Germinal center (tissue), 1 donor: ENCODE data around the gene CBX8.

ENCODE experiments used
- DNase-seq: peaks from one replicate; pipeline ENCODE4 v3.0.0; 2012; ENCODE audit warnings: mixed read lengths, low spot score

Gene CBX8

DNA sequence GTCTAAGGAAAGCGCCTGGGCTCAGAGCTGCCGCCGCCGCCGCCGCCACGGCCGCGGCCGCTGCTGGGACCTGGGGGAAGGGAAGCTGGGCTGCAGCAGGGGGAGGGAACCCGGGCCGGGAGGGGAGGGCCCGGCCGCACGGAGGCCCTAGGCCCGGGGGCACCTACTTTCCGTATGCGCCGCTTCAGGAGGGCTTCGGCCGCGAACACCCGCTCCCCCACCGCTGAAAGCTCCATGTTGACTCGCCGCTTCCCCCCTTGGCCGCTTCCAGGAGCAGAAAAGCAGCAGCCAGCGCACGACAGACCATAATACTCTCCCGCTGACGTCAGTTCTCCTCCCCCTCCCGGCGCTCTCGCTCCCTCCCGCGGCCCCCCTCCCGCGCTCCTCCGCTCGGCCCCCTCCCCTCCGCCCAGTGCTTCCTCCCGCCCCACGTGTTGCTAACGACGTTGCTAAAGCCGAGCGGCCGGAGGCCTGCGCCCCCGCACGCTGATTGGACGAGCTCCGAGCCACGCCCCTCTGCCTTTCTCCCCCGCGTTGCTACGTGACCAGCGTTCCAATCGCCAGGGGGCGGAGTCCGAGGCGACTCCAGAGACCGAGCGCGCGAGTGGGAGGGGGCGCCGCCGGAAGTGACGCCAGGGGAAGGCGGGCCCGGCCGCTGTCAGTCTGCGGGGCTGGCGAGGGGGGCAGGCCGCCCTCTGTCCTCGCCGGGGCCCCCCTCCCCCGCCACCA is at the start of gene CBX8:
CBX8 (minus strand) TSS at position 315 of the 729 bp plus-strand sequence; CDS start at position 236, 79 bp downstream.
- DNase-seq: peak; percentile 99

DNA sequence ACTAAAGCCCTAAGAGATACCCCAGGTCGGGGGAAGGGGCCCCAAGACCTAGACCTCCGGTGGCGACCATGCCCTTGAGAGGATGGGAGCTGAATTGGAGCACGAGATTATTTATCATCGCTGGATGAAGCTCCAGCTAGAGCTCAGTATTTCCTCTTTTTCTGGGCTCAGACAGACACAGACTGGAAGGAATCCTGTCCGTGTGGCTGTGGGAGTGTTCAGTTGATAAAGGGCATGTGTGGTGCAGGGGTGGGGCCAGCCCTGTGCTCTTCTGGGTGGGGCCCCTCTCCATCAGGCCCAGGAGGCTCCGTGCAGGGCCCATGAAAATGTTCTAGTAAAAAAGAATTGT is 48.7 kb upstream of the CBX8 start:
- DNase-seq: no peak

DNA sequence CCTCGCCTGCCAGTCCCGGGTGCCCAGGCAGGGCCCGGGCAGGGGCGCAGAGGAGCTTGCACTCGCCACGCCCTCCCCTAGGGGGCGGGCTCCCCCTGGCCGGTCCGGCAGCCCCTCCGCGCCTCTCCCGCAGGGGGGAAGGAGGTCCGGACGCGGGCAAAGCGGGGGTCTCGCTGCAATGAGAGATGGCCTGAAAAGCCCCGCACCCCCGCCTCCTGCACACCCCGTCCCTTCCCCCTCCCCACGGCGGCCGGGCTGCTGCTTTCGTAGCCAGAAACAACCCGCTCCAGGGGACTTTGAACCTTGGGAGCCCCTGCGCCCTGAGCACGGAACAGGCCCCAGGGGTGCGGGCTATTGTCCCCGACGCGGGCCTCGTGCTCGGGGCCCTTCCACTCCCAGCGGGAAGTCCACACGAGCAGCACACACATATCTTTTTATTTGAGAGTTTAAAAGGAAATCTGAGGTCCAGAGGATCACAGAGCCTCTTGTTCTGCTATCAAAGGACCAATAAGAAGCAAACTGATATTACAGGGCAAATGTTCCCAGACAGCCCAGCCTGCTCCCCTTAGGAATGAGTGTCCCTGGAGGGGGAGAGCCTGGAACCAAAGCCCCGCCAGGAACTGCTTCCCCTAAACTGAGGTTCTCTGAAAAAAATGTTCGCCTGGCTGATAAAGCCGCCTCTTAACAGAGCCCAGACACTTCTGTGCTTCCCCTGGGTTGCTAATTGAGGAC is 48.2 kb upstream of the CBX8 start:
- peak; percentile 86 for DNase-seq

DNA sequence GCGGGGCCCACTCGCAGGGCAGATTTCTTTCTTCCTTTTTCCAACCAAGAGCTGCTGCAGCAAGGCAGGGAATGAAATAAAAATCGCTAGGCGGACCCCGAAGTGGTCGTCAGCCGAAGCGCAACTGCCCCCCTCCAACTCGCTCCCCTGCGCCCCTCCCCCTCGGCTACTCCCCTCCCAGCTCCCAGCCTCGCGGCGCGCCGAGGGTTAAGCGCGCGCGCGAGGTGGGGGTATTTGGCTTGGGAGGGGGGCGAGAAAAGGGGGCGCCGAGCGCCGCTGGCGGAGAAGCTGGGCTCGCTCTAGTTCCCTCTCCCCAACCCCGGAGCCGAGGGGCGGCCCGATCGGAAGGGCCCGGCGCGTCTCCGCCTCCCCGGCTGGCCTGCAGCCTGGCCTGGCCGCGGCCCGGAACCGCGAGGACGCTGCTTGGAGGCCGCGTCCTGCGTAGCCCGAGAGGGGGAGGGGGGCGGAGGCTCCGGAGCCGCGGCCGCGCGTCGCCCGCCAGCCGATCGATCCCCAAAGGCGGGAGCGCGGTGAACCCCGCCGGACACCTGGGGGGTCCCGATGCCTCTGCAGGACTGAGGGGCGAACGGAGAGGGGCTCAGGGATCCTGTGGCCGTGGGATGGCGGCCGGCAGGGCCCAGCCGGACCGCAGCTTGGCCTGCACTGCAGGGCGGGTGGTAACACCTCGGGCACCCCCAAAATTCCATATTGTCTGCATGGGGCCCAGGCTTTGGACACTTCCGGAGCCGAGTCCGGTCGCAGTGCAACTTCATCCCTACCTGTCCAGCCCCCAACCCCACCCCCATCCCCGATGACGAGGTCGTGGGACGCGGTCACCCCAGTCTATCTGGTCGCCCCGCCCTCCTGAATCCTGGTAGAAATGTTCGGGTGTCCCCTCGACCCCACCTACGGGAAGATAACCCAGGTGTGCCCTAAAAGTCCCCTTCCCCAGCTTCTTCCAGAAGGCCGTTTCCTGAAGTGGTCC is 47.2 kb upstream of the CBX8 start:
- no peak for DNase-seq

DNA sequence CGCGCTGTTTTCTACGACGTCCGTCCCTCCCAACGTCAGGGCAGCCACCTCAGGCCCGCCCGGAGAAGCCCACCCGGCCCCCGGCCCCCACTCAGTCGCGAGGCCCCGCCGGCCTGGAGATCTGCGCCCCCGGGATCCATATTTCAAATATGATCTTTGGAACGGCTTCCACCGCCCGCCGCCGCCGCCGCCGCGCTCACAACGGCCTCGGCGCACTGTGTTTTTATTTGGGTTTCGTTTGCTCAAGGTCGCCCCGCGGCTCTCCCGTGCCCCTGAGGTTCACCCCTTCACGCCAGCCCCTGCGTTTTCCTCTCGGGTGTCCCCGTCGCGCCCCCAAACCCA is 46.6 kb upstream of the CBX8 start:
- no peak for DNase-seq

DNA sequence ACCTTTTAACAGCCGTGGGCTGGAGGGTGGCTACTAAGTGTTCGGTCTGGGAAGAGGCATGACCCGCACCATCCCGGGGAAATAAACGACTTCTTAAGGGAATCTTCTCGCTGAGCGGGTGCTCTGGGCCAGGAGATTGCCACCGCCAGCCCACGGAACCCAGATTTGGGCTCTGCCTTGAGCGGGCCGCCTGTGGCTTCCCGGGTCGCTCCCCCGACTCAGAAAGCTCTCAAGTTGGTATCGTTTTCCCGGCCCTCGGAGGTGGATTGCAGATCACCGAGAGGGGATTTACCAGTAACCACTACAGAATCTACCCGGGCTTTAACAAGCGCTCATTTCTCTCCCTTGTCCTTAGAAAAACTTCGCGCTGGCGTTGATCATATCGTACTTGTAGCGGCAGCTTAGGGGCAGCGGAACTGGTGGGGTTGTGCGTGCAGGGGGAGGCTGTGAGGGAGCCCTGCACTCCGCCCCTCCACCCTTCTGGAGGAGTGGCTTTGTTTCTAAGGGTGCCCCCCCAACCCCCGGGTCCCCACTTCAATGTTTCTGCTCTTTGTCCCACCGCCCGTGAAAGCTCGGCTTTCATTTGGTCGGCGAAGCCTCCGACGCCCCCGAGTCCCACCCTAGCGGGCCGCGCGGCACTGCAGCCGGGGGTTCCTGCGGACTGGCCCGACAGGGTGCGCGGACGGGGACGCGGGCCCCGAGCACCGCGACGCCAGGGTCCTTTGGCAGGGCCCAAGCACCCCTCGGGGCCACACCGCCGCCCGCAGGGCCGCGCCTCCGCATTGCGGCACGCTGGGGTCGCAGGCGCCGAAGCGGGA is 46.0 kb upstream of the CBX8 start:
- DNase-seq: no peak

DNA sequence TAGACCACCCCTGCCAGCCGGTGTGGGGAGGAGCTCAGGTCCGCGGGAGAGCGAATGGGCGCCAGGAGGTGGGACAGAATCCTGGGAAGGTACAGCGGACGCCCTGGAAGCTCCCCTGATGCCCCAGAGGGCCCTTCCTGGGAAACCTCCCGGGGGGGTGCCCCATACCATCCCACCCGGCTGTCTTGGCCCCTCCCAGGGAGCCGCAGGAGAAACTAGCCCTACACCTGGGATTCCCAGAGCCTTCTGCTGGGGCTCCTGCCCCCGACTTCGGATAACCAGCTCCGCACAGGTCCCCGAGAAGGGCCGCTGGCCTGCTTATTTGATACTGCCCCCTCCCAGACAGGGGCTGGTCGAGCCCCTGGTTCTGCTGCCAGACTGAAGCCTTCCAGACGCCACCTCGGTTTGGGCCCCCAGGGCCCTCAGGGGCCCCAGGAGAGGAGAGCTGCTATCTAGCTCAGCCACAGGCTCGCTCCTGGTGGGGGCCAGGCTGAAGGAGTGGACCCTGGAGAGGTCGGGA is 45.3 kb upstream of the CBX8 start:
- DNase-seq: no peak

DNA sequence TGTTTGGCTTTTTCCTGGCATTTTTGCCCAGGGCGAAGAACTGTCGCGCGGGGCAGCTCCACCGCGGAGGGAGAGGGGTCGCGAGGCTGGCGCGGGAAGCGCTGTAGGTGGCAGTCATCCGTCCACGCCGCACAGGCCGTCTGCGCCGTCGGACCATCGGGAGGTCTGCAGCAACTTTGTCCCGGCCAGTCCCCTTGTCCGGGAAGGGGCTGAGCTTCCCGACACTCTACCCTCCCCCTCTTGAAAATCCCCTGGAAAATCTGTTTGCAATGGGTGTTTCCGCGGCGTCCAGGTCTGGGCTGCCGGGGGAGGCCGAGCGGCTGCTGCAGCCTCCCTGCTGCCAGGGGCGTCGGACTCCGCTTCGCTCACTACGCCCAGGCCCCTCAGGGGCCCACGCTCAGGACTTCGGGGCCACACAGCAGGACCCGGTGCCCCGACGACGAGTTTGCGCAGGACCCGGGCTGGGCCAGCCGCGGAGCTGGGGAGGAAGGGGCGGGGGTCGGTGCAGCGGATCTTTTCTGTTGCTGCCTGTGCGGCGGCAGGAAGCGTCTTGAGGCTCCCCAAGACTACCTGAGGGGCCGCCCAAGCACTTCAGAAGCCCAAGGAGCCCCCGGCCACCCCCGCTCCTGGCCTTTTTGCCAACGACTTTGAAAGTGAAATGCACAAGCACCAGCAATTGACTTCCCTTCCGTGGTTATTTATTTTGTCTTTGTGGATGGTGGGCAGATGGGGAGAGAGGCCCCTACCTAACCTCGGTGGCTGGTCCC is 44.7 kb upstream of the CBX8 start:
- no peak for DNase-seq

DNA sequence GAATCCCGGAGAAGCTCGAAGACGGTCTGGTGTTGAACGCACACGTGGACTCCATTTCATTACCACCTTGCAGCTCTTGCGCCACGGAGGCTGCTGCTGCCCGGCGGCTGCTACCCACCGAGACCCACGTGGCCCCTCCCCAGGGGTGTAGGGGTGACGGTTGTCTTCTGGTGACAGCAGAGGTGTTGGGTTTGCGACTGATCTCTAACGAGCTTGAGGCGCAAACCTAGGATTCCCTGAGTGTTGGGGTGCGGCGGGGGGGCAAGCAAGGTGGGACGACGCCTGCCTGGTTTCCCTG is 44.1 kb upstream of the CBX8 start:
- DNase-seq: no peak

DNA sequence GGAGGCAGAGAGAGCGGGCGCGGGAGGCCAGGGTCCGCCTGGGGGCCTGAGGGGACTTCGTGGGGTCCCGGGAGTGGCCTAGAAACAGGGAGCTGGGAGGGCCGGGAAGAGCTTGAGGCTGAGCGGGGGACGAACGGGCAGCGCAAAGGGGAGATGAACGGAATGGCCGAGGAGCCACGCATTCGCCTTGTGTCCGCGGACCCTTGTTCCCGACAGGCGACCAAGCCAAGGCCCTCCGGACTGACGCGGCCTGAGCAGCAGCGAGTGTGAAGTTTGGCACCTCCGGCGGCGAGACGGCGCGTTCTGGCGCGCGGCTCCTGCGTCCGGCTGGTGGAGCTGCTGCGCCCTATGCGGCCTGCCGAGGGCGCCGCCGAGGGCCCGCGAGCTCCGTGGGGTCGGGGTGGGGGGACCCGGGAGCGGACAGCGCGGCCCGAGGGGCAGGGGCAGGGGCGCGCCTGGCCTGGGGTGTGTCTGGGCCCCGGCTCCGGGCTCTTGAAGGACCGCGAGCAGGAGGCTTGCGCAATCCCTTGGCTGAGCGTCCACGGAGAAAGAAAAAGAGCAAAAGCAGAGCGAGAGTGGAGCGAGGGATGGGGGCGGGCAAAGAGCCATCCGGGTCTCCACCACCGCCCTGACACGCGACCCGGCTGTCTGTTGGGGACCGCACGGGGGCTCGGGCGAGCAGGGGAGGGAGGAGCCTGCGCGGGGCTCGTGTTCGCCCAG is 43.6 kb upstream of the CBX8 start:
- no peak for DNase-seq

DNA sequence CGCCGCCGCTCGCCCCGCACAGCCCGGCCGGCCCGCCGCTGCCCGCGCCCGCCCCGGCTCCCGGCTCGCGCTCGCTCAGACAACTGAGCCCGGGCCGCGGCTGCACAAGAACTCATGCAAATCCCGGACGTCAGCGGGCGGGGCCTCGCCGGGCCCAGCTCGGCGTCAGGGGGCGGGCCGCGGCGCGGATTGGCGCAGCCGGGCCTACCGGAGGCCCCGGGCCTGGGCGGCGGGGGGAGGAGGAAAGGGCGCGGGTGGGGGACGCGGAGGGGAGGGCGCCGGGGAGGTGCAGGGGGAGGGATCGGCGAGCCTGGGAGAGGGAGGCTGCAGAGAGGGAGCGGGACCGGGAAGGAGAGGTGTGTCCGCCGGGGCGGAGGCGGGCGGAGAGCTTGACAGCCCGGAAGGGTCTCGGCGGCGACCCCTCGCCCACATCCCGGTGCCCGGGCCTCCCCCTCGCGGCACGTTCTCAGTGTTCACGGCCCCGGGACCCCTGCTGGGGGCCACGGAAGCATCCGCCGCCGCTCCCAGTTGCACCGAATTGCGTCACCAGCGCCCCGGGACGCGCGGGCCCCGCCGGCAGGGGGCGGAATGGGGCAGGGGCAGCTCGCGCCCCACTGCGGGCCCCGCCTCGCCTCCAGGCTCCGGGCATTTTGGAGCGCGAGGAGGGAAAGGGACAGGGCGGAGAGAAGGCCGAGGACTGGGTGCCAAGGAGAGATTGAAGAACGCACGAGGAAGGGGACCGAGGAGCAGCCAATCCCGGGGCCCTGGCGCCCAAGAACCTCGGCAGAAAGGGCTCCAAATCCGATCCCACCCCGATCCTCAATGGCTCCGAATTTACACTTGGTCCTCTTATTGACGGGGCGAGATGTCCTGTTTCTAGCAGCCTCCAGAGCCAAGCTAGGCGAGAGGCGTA is 42.7 kb upstream of the CBX8 start, which contains the start of gene CBX4:
CBX4 (minus strand) TSS at position 85 of the 913 bp plus-strand sequence. CDS start 189 bp downstream, outside the sequence.
- peak; percentile 94 for DNase-seq

DNA sequence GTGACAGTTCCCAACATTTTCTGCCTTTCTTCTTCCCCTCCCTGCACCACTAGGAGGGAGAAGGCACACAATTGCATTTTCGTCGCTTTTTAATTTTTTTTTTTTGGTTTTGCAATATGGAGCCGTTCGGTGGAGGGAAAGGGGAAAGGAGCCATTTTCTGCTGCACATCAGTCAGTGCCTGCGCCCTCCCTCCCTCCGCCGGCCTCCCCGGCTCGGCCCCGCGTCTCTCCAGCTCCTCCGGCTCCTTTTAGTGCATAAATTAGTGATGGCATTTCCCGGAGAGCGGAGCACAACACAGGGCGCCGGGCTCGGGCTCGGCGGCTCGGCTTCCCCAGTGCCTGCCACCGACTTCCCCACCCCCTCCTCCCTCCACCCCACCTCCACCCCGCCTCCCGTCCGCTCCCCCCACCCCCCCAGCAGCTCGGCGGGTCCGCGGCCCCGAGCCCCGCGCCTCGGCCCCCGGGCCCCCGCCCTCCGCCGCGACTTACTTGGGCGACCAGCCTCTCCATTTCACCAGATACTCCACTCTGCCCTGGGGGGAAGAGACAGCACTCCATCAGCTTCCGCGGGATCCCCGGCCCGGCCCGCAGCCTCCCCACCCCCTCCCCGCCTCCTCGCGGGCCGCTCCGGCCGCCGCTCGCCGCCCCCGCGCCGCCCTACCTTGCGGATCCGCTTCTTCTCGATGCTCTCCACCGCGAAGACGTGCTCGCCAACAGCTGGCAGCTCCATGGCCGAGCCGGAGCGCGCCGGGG is 41.8 kb upstream of the CBX8 start:
- peak; percentile 58 for DNase-seq

DNA sequence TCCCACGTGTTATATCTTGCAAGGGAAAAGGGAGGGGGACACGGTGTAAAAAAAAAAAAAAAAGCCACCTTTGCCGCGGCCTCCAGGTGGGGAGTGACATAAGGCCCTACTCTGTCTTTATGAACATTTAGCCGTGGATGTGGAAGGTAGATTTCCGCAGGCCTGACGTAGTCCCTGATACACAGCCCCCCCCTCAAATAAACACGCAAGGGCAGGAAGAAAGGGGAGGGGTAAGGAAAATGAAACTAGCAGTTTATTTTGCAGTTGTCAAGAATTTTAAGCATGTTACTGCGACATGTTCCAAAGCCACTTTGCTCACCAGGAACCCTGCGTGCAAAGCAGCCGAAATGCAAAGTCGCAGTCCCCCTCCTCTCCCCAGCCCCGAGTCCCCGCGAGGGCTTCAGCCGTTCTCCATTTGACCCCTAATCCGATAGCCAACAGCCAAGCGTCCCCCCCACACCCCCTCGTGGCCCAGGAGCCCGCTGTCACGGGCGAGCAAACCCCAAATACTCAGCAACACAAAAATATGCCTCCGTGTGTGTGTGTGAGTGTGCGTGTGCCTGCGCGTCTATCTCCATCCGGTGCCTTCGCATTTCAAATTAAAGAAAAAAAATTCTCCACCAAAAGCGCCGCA is 41.1 kb upstream of the CBX8 start:
- no peak for DNase-seq

DNA sequence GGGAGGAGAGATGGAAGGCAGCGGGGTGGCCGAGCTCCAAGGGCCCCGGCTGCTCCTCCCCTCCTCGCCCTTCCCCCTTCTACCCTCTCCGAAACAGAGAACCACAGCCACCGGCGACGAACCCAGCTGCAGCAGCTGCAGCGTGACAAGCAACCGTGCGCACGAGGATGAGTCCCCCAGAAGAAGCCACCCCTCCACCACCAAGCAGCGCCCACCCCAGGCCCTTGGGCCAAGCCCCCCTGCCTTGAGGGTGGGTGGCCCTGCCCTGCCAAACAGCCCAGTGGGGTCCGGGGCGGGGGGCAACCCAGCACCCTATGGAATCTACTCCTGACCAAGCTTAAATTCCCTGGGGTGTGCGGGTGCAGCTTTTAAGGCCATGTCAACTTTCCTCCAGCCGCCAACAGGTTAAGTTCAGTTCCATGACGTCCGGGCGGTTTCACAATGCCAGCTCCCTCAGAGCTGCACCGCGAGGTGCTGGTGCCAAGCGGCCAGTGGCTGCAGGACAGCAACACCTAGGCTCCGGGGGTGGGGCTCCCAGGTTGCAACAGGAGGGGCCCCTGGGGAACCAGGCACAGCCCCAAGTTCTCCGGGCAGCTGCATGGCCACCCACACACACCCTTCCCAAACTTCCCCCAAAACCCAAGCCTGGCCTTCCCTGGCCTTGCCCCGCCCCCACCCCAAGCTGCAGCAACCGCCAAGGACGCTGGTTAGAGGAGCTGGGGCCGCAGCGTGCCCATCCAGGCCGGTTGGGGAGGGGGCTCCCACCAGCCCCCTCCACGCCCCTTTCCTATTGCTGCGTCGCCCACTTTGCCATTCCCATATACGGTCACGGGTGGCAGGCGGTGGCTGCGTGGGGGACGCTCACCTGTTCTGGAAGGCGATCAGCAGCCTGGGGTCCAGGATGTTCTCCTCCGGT is 40.4 kb upstream of the CBX8 start:
- peak; percentile 67 for DNase-seq

DNA sequence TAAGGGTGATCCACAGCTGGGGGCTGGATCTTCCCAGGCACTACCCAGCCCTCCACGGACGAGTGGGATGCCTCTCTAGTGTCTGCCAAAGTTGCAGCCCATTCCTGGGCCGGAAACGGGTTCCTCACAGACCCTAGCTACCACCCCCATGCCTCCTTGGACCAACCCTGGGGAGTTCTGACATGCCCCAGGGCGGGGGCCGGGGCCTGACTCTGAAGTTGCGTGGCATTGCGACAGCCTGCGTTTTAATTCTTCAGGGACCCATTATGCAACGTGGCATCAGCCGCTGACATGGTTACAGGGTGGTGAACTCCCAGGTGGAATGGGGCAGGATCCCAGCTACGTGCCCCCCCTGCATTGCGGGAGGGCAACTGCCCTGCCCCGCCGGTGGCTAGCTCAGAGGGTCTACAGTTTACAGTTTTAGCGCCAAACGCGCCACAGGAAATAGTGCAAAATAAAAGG is 39.7 kb upstream of the CBX8 start:
- DNase-seq: no peak

DNA sequence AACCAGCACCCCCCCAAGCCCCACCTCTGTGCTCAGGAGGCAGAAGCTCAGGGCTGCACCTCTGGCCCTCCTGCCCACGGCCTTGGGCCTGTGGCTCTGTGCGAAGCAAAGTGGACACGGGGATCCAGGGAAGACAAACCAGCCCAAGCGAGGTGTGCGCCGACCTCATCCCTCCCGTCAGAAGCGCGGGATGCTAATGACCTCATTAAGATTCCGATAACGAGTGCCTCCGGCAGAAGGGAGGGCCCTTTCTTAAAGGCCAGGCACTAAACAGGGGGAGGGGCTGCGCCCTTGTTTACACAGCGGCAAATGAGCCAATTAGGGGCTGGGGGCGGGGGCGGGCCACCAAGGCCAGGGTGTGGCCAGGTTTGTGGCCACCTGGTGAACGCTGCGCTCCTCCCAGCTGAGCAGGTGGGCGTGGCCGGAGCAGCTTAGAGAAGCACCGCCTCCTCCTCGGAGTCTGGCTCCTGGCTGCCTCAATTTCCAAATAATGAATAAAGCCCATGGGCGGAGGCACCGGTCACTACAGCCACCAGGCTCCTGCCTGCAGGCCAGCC is 39.2 kb upstream of the CBX8 start:
- DNase-seq: no peak
